ENCODE data around the gene LYRM2.

GRCh38 chr6:89669002-89669401 lies 30.5 kb upstream of the LYRM2 start:
- TF ChIP-seq CTCF (IDR thresholded peaks at IDR 0.05) (no peak), POLR2A (IDR thresholded peaks at IDR 0.05) (no peak)
